HG03097 (cell line): ENCODE results near the gene MPST.
A peak's percentile ranks its signal among the peaks of the same experiment; 100 is the strongest.
"Not testable (repeated sequence)": the region's sequence is repeated elsewhere in the genome, so short reads cannot be mapped to it uniquely, and the experiment has no call there.

ENCODE experiments used
- ATAC-seq: cut with Tn5 transposase; IDR thresholded peaks from one replicate; pipeline ENCODE4 v1.9.1; 2021; ENCODE audit not compliant: unreplicated experiment, low FRiP score

MPST gene

GRCh38 chr22:37019309-37020191 lies at the start of gene MPST, which contains the start of gene TST:
Gene MPST (plus strand): TSS chr22:37019742. CDS start chr22:37019837, 95 bp downstream.
Gene TST (minus strand): TSS chr22:37019447. CDS start chr22:37018732, 715 bp downstream.
- ATAC-seq = no peak

- ATAC-seq = no peak
These were observed 48.0 kb upstream of the MPST start for GRCh38 chr22:36971341-36972125.

- ATAC-seq = no peak
These were observed 42.9 kb upstream of the MPST start for GRCh38 chr22:36976606-36977005.

GRCh38 chr22:36977401-36977861 lies 42.1 kb upstream of the MPST start:
- no peak for ATAC-seq

GRCh38 chr22:36977947-36978660 lies 41.4 kb upstream of the MPST start:
- peak; percentile 76 for ATAC-seq

- ATAC-seq = no peak
These were observed 40.3 kb upstream of the MPST start for GRCh38 chr22:36979016-36979910.

GRCh38 chr22:36981247-36981775 lies 38.2 kb upstream of the MPST start:
- no peak for ATAC-seq

- ATAC-seq = no peak
These were observed 37.4 kb upstream of the MPST start for GRCh38 chr22:36982136-36982535.

GRCh38 chr22:36985211-36985889 lies 34.2 kb upstream of the MPST start:
- ATAC-seq = no peak

GRCh38 chr22:36986242-36986821 lies 33.2 kb upstream of the MPST start:
- ATAC-seq = no peak

- no peak for ATAC-seq
These were observed 31.3 kb upstream of the MPST start for GRCh38 chr22:36988075-36988832.

GRCh38 chr22:36989012-36989411 lies 30.5 kb upstream of the MPST start:
- ATAC-seq = not testable (repeated sequence)

GRCh38 chr22:36990457-36990856 lies 29.1 kb upstream of the MPST start:
- ATAC-seq = no peak

GRCh38 chr22:36991206-36991605 lies 28.3 kb upstream of the MPST start:
- no peak for ATAC-seq

GRCh38 chr22:36997746-36998145 lies 21.8 kb upstream of the MPST start:
- ATAC-seq = no peak

GRCh38 chr22:36998620-36999351 lies 20.8 kb upstream of the MPST start:
- no peak for ATAC-seq

GRCh38 chr22:36999463-36999862 lies 20.1 kb upstream of the MPST start:
- no peak for ATAC-seq
